Natural killer cell (primary cell): Measurements from ENCODE around the gene PKIG. TPM values are rescaled to one million over a fixed set of nuclear protein-coding genes. Genes with fewer than 3 reads are reported as not detected.

Experiments used
- ATAC-seq, 3 donors: fragments of 150-1000 bp in 2 of 3; fragments of 200-7000 bp in 1 of 3; cut with Tn5 transposase; 1 replicate in 1 of 3; 2 replicates in 2 of 3; pipeline ENCODE4 v1.10.0; 2021; ENCODE audit warnings: mild to moderate bottlenecking in 2 of 3, moderate library complexity in 2 of 3
- DNase-seq, 2 donors: peaks; one replicate each; pipeline versions ENCODE4 v3.0.0 to v3.0.0-alpha.2; 2013 to 2021; ENCODE audit warnings: mixed read lengths in 1 of 2
- H3K27ac ChIP-seq: one replicate; pipeline ENCODE4 v1.5.1; 2013; ENCODE audit warnings: mild to moderate bottlenecking, low read length
- H3K27me3 ChIP-seq: one replicate; pipeline ENCODE4 v1.6.1; 2013; ENCODE audit warnings: low read length; ENCODE audit not compliant: control insufficient read depth, insufficient read depth
- H3K36me3 ChIP-seq: one replicate; pipeline ENCODE4 v1.6.1; 2013; ENCODE audit warnings: low read length; ENCODE audit not compliant: control insufficient read depth, insufficient read depth
- H3K4me1 ChIP-seq: one replicate; pipeline ENCODE4 v1.6.1; 2013; ENCODE audit warnings: low read length; ENCODE audit not compliant: control insufficient read depth, insufficient read depth
- H3K4me3 ChIP-seq: one replicate; pipeline ENCODE4 v1.5.1; 2013; ENCODE audit warnings: low read length
- H3K9me3 ChIP-seq: one replicate; pipeline ENCODE4 v1.6.1; 2013; ENCODE audit warnings: low read length; ENCODE audit not compliant: control insufficient read depth, insufficient read depth
- H3K27ac Mint-ChIP-seq, 2 donors: one replicate each; pipeline ENCODE4 v1.8.0; 2022; ENCODE audit warnings: mild to moderate bottlenecking in 2 of 2, mixed read lengths in 2 of 2, moderate library complexity in 1 of 2
- H3K27me3 Mint-ChIP-seq, 2 donors: one replicate each; pipeline ENCODE4 v1.8.0; 2022; ENCODE audit warnings: low read depth in 2 of 2, mixed read lengths in 2 of 2
- H3K36me3 Mint-ChIP-seq: one replicate; pipeline ENCODE4 v1.8.0; 2022; ENCODE audit warnings: mixed read lengths
- H3K4me1 Mint-ChIP-seq, 2 donors: one replicate each; pipeline ENCODE4 v1.8.0; 2022; ENCODE audit warnings: mixed read lengths in 2 of 2
- H3K4me3 Mint-ChIP-seq: one replicate; pipeline ENCODE4 v1.8.0; 2022; ENCODE audit warnings: mild to moderate bottlenecking, moderate library complexity, mixed read lengths
- H3K9me3 Mint-ChIP-seq, 2 donors: one replicate each; pipeline ENCODE4 v1.8.0; 2022; ENCODE audit warnings: mixed read lengths in 2 of 2
- CTCF ChIP-seq: fragments of 200-600 bp; IDR thresholded peaks from one replicate; pipeline ENCODE4 v1.8.0; 2022; ENCODE audit warnings: antibody characterized with exemption
- WGBS: methylation state at CpG from one replicate; pipeline ENCODE4 v1.1.7; 2013; ENCODE audit warnings: missing lambda C conversion rate; ENCODE audit not compliant: insufficient coverage; 5-methylcytosine and 5-hydroxymethylcytosine counted together
- intact Hi-C: fragments of 100-400 bp; cut with micrococcal nuclease; formaldehyde crosslinking; loops from one replicate; pipeline ENCODE4 v1.14.2; 2022
- total RNA-seq, 4 donors: library from RNA; stranded (reverse); fragments of 120-200 nt in 1 of 4; gene quantifications; one replicate each; pipeline versions ENCODE4 v1.2.3 to v1.2.4, GENCODE V29; 2013 to 2022

The PKIG gene
- total RNA-seq, 3 donors from 2014 or later (not counting 1 experiment from before 2014, with no cell fraction given), result 0.82 to 1.5 (median 1.5) TPM

GRCh38 chr20:44622501-44623270, 40.3 kb downstream of the PKIG start:
- DNase-seq (no peak), ATAC-seq (no peak)
- Histone ChIP-seq H3K27ac (no peak overlapping the region), H3K4me3 (no peak overlapping the region), H3K36me3 (peaks cover 80% of the 10 kb centered on the region), H3K9me3 (no peaks in the 10 kb centered on the region), H3K27me3 (no peaks in the 10 kb centered on the region), H3K4me1 (peaks cover 13% of the 10 kb centered on the region)
- intact Hi-C loops, result no loop called here
- Mint-ChIP-seq H3K4me1 (peaks cover 14 to 26% of the 10 kb centered on the region in 2 donors), H3K4me3 (no peak overlapping the region), H3K9me3 (no peaks in the 10 kb centered on the region), H3K27ac (no peak overlapping the region), H3K36me3 (peaks cover 7% of the 10 kb centered on the region), H3K27me3 (no peaks in the 10 kb centered on the region)
- 97% methylated on average over 19 of the region's 19 CpGs for WGBS
- no peak for TF ChIP-seq CTCF

GRCh38 chr20:44624152-44624551, 41.8 kb downstream of the PKIG start:
- Mint-ChIP-seq H3K4me3 (no peak overlapping the region), H3K27ac (no peak overlapping the region), H3K4me1 (peaks cover 7 to 13% of the 10 kb centered on the region in 2 donors), H3K36me3 (peaks cover 7% of the 10 kb centered on the region), H3K27me3 (no peaks in the 10 kb centered on the region), H3K9me3 (no peaks in the 10 kb centered on the region)
- no peaks in the 10 kb centered on the region for H3K9me3 ChIP-seq
- no peak overlapping the region for H3K27ac ChIP-seq
- ATAC-seq, result no peak
- 100% methylated on average over 4 of the region's 4 CpGs for WGBS
- peaks cover under 1% of the 10 kb centered on the region for H3K4me1 ChIP-seq
- peaks cover 86% of the 10 kb centered on the region for H3K36me3 ChIP-seq
- no peaks in the 10 kb centered on the region for H3K27me3 ChIP-seq
- H3K4me3 ChIP-seq, result no peak overlapping the region
- DNase-seq, result no peak
- intact Hi-C loops, result no loop called here
- TF ChIP-seq CTCF, result no peak

GRCh38 chr20:44624743-44625271, 42.4 kb downstream of the PKIG start:
- TF ChIP-seq CTCF, result no peak
- 94% methylated on average over 6 of the region's 6 CpGs for WGBS
- peaks cover 7% of the 10 kb centered on the region for H3K36me3 Mint-ChIP-seq

More at GRCh38 chr20:44624743-44625271, 42.4 kb downstream of the PKIG start:
- ATAC-seq, result no peak
- Histone ChIP-seq H3K4me3 (no peak overlapping the region), H3K36me3 (peaks cover 79% of the 10 kb centered on the region), H3K9me3 (no peaks in the 10 kb centered on the region), H3K4me1 (no peaks in the 10 kb centered on the region), H3K27ac (no peak overlapping the region), H3K27me3 (no peaks in the 10 kb centered on the region)
- intact Hi-C loops, result no loop called here
- Mint-ChIP-seq H3K27me3 (no peaks in the 10 kb centered on the region), H3K9me3 (no peaks in the 10 kb centered on the region), H3K4me3 (no peak overlapping the region), H3K4me1 (peaks cover 7 to 9% of the 10 kb centered on the region in 2 donors), H3K27ac (no peak overlapping the region)
- DNase-seq, result no peak
